HL-60 (cell line): ENCODE data around the gene AHRR.

Source experiments
- DNase-seq, 2 experiments: peaks; one replicate each; pipeline ENCODE4 v3.0.0-alpha.2; 2010 to 2020; ENCODE audit warnings: low read depth in 1 of 2, low spot score in 1 of 2
- H3K27ac ChIP-seq: fragments of 250-450 bp; sonication (Bioruptor Pico); replicated peaks from 2 replicates; pipeline ENCODE4 v1.5.1; 2020; ENCODE audit warnings: mild to moderate bottlenecking, moderate library complexity
- H3K27me3 ChIP-seq: fragments of 250-450 bp; sonication (Bioruptor Pico); 2 replicates; pipeline ENCODE4 v1.5.1; 2021; ENCODE audit warnings: mild to moderate bottlenecking, moderate library complexity; ENCODE audit not compliant: insufficient read depth, poor library complexity, severe bottlenecking
- H3K4me3 ChIP-seq: replicated peaks from 2 replicates; pipeline ENCODE4 v1.5.1; 2011; ENCODE audit warnings: mild to moderate bottlenecking, control low read depth, low read length; ENCODE audit not compliant: insufficient read depth
- CTCF ChIP-seq: IDR thresholded peaks from one replicate; pipeline ENCODE4 v1.5.1; 2011; ENCODE audit warnings: low read length, control low read depth, inconsistent platforms; ENCODE audit not compliant: insufficient read depth
- GABPA ChIP-seq: IDR thresholded peaks from 2 replicates; pipeline ENCODE4 v1.6.1; 2012; ENCODE audit warnings: low read depth
- POLR2AphosphoS5 ChIP-seq: IDR thresholded peaks from 2 replicates; pipeline ENCODE4 v1.6.1; 2012; ENCODE audit warnings: low read depth
- REST ChIP-seq: IDR thresholded peaks from 2 replicates; pipeline ENCODE4 v1.6.1; 2012; ENCODE audit warnings: low read depth; ENCODE audit not compliant: insufficient replicate concordance
- SPI1 ChIP-seq: IDR thresholded peaks from 2 replicates; pipeline ENCODE4 v1.6.1; 2012; ENCODE audit warnings: low read depth, mild to moderate bottlenecking, borderline replicate concordance

The AHRR gene

GRCh38 chr5:447501-447900 is 126.0 kb downstream of the AHRR start:
- H3K27me3 ChIP-seq: no peaks in the 10 kb centered on the region
- TF ChIP-seq GABPA (no peak), SPI1 (no peak), POLR2AphosphoS5 (no peak), REST (no peak), CTCF (no peak)
- no peak overlapping the region for H3K4me3 ChIP-seq
- H3K27ac ChIP-seq: peak overlapping the region; percentile 33; the same call in 1 of the 2 replicates
- no peak for DNase-seq

GRCh38 chr5:448061-448765 is 126.7 kb downstream of the AHRR start:
- DNase-seq: peak; percentile 82 to 97
- TF ChIP-seq POLR2AphosphoS5 (peak; percentile 46; the same call in 1 of the 2 replicates), SPI1 (peak; percentile 96), REST (no peak)
- Histone ChIP-seq H3K4me3 (no peak overlapping the region), H3K27me3 (no peaks in the 10 kb centered on the region), H3K27ac (peak overlapping the region; percentile 57)

- DNase-seq: no peak
- no peaks in the 10 kb centered on the region for H3K27me3 ChIP-seq
- peak overlapping the region; percentile 57 for H3K27ac ChIP-seq
- TF ChIP-seq SPI1 (no peak), CTCF (no peak), POLR2AphosphoS5 (no peak), REST (no peak), GABPA (no peak)
- H3K4me3 ChIP-seq: no peak overlapping the region
Measured at GRCh38 chr5:448766-449090, 127.2 kb downstream of the AHRR start.
